ENCODE results near the gene FAM210A.

Gene FAM210A

GRCh38 chr18:13620818-13621445 lies 105.4 kb downstream of the FAM210A start:
- DNase-seq (ENCODE audit: low read depth), result no peak
- TF ChIP-seq CTCF (IDR thresholded peaks at IDR 0.05; ENCODE audit: control insufficient read depth, insufficient read depth, low read depth, low read length, missing control alignments), result no peak
- H3K4me3 ChIP-seq (ENCODE audit: control insufficient read depth, low read depth, low read length), result no peak overlapping the region

GRCh38 chr18:13620206-13620672 lies 106.1 kb downstream of the FAM210A start:
- DNase-seq (ENCODE audit: low read depth), result no peak
- TF ChIP-seq CTCF (IDR thresholded peaks at IDR 0.05; ENCODE audit: control insufficient read depth, insufficient read depth, low read depth, low read length, missing control alignments), result no peak
- no peak overlapping the region for H3K4me3 ChIP-seq (ENCODE audit: control insufficient read depth, low read depth, low read length)

GRCh38 chr18:13619505-13620205 lies 106.7 kb downstream of the FAM210A start:
- no peak for DNase-seq (ENCODE audit: low read depth)
- no peak for TF ChIP-seq CTCF (IDR thresholded peaks at IDR 0.05; ENCODE audit: control insufficient read depth, insufficient read depth, low read depth, low read length, missing control alignments)
- H3K4me3 ChIP-seq (ENCODE audit: control insufficient read depth, low read depth, low read length), result no peak overlapping the region

- no peak for TF ChIP-seq CTCF (IDR thresholded peaks at IDR 0.05; ENCODE audit: control insufficient read depth, insufficient read depth, low read depth, low read length, missing control alignments)
- no peak overlapping the region for H3K4me3 ChIP-seq (ENCODE audit: control insufficient read depth, low read depth, low read length)
- no peak for DNase-seq (ENCODE audit: low read depth)
Measured at GRCh38 chr18:13618760-13619438, 107.5 kb downstream of the FAM210A start.

GRCh38 chr18:13617826-13618515 lies 108.4 kb downstream of the FAM210A start:
- no peak for DNase-seq (ENCODE audit: low read depth)
- TF ChIP-seq CTCF (IDR thresholded peaks at IDR 0.05; ENCODE audit: control insufficient read depth, insufficient read depth, low read depth, low read length, missing control alignments), result no peak
- H3K4me3 ChIP-seq (ENCODE audit: control insufficient read depth, low read depth, low read length), result no peak overlapping the region

- no peak overlapping the region for H3K4me3 ChIP-seq (ENCODE audit: control insufficient read depth, low read depth, low read length)
- DNase-seq (ENCODE audit: low read depth), result no peak
- no peak for TF ChIP-seq CTCF (IDR thresholded peaks at IDR 0.05; ENCODE audit: control insufficient read depth, insufficient read depth, low read depth, low read length, missing control alignments)
Measured at GRCh38 chr18:13616525-13617035, 109.8 kb downstream of the FAM210A start.
